Nephron progenitor cell (in vitro differentiated cells): ENCODE data around the gene DDX1.
A peak's percentile ranks its signal among the peaks of the same experiment; 100 is the strongest.

Experiments
- DNase-seq: peaks from one replicate; pipeline ENCODE4 v3.0.0; 2021
- H3K27ac Mint-ChIP-seq: 2 replicates; pipeline ENCODE4 v1.8.0; 2021; ENCODE audit warnings: mild to moderate bottlenecking, moderate library complexity, mixed read lengths
- H3K27me3 Mint-ChIP-seq: 2 replicates; pipeline ENCODE4 v1.8.0; 2021; ENCODE audit warnings: mild to moderate bottlenecking, low read depth, mixed read lengths; ENCODE audit not compliant: poor library complexity
- H3K36me3 Mint-ChIP-seq: 2 replicates; pipeline ENCODE4 v1.8.0; 2021; ENCODE audit warnings: low read depth, mixed read lengths
- H3K4me1 Mint-ChIP-seq: 2 replicates; pipeline ENCODE4 v1.8.0; 2021; ENCODE audit warnings: mixed read lengths
- H3K4me3 Mint-ChIP-seq: 2 replicates; pipeline ENCODE4 v1.8.0; 2021; ENCODE audit warnings: mild to moderate bottlenecking, moderate library complexity, mixed read lengths
- H3K9me3 Mint-ChIP-seq: 2 replicates; pipeline ENCODE4 v1.8.0; 2021; ENCODE audit warnings: mild to moderate bottlenecking, moderate library complexity, mixed read lengths
- TF ChIP-seq, protein P1 (sequence below): fragments of 200-600 bp; sonication (generic); IDR thresholded peaks from 2 replicates; pipeline ENCODE4 v1.5.0; 2021; ENCODE audit warnings: antibody characterized with exemption

Gene DDX1

GRCh38 chr2:15648593-15649525 lies 57.2 kb downstream of the DDX1 start:
- no peak overlapping the region for H3K4me3 Mint-ChIP-seq
- peaks cover 18% of the 10 kb centered on the region for H3K27me3 Mint-ChIP-seq
- no peaks in the 10 kb centered on the region for H3K36me3 Mint-ChIP-seq
- no peaks in the 10 kb centered on the region for H3K9me3 Mint-ChIP-seq
- no peak for DNase-seq
- H3K4me1 Mint-ChIP-seq: peaks cover 90% of the 10 kb centered on the region
- TF ChIP-seq, protein P1, sequence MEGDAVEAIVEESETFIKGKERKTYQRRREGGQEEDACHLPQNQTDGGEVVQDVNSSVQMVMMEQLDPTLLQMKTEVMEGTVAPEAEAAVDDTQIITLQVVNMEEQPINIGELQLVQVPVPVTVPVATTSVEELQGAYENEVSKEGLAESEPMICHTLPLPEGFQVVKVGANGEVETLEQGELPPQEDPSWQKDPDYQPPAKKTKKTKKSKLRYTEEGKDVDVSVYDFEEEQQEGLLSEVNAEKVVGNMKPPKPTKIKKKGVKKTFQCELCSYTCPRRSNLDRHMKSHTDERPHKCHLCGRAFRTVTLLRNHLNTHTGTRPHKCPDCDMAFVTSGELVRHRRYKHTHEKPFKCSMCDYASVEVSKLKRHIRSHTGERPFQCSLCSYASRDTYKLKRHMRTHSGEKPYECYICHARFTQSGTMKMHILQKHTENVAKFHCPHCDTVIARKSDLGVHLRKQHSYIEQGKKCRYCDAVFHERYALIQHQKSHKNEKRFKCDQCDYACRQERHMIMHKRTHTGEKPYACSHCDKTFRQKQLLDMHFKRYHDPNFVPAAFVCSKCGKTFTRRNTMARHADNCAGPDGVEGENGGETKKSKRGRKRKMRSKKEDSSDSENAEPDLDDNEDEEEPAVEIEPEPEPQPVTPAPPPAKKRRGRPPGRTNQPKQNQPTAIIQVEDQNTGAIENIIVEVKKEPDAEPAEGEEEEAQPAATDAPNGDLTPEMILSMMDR: no peak
- H3K27ac Mint-ChIP-seq: peak overlapping the region; percentile 94

DNA sequence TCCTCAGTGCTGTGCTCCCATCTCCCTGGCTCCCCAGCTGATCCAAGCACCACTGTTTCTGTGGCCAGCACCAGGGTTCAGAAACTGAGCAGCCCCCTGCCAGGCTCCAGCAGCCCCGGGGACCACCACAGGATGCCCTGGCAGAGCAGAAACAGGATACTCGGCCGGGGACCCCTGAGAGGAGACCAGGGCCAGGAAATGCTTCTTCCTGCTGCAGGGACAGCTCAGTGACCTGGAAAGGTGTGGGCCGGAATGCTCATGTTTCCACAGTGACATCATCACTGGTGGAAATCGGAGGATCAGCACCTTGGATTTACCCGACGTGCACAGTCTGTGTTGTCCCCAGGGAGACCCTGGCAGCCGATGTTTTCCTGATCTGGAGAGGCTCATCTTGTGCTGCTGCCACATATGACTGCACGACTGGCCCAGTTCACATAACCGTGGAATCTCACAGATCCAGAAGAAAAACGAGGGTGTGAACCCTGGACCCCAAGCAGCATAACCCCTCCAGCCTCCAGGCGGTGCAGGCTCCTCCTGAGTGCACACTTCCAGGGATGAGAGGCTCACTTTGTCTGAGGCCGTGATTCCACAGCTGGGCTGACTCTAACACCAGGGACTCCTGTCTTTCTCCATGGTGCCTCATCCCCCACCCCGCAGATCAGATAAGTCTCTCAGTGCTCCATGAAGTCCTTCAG lies 58.0 kb downstream of the DDX1 start:
- TF ChIP-seq, protein P1: no peak
- Mint-ChIP-seq H3K4me1 (peaks cover 90% of the 10 kb centered on the region), H3K36me3 (no peaks in the 10 kb centered on the region), H3K9me3 (no peaks in the 10 kb centered on the region), H3K27me3 (peaks cover 18% of the 10 kb centered on the region), H3K4me3 (peak overlapping the region; percentile 43), H3K27ac (peak overlapping the region; percentile 58)
- DNase-seq: no peak

DNA sequence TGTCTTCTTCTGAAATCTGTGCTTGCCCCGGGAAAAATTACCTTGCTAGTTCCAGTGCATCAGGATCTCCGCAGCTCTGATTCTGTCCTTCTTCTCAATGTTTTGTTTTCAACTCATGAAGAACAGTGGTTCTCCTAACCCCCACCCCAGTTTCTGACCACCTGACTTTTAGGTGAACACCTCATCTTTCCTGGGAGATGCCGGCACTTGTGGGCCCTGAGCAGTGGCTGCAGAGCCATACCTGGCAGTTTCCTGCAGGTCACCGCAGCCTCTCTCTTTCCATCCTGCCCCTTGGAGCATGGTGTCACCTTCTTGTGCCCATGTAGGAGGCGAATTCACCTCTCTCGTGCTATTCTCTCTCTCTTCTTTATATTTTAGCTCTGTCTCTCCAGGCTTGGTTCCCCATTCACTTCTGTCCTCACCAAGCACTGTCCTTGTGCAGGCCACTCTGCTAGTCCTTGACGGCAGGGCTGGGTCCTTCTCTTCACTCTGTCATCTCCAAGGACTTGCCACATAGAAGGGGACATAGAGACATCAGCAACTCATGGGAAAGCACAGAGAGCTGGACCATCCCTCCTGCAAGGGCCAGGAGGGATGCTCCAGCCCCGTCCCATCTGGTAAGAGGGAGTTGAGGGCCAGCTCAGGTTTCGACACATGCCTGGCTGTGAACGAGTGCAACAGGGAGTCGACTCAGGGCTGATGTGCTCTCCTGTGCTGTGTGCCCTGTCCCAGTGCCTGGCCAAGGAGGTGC lies 59.1 kb downstream of the DDX1 start:
- H3K36me3 Mint-ChIP-seq: no peaks in the 10 kb centered on the region
- no peak for DNase-seq
- H3K27me3 Mint-ChIP-seq: peaks cover 18% of the 10 kb centered on the region
- TF ChIP-seq, protein P1: no peak
- no peaks in the 10 kb centered on the region for H3K9me3 Mint-ChIP-seq
- H3K27ac Mint-ChIP-seq: peak overlapping the region; percentile 62
- peak overlapping the region; percentile 42 for H3K4me3 Mint-ChIP-seq
- peaks cover 94% of the 10 kb centered on the region for H3K4me1 Mint-ChIP-seq

DNA sequence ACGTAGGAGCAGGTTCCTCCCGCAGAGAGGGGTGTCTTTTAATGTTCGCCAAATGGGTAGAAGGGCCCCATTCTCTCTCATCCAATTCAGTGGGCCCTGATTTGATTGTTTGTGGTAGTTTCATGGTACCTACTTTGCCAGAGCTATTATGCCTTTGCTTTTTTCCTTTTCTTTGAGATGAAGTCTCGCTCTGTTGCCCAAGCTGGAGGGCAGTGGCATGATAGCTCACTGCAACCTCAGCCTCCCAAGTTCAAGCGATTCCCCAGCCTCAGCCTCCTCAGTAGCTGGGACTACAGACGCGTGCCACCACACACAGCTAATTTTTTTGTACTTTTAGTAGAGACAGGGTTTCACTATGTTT lies 59.7 kb downstream of the DDX1 start:
- Mint-ChIP-seq H3K27me3 (peaks cover 18% of the 10 kb centered on the region), H3K27ac (peak overlapping the region; percentile 62), H3K4me3 (peak overlapping the region; percentile 29), H3K4me1 (peaks cover 96% of the 10 kb centered on the region), H3K36me3 (no peaks in the 10 kb centered on the region), H3K9me3 (no peaks in the 10 kb centered on the region)
- TF ChIP-seq, protein P1: no peak
- no peak for DNase-seq

- Mint-ChIP-seq H3K27ac (peak overlapping the region; percentile 98), H3K4me1 (peaks cover 99% of the 10 kb centered on the region), H3K4me3 (no peak overlapping the region), H3K27me3 (peaks cover 14% of the 10 kb centered on the region), H3K36me3 (no peaks in the 10 kb centered on the region), H3K9me3 (no peaks in the 10 kb centered on the region)
- no peak for DNase-seq
- TF ChIP-seq, protein P1: no peak
Measured at GRCh38 chr2:15652252-15652651, 60.6 kb downstream of the DDX1 start.
